DMS153 (cell line): ENCODE results near the gene LRIG1.
A peak's percentile ranks its signal among the peaks of the same experiment; 100 is the strongest.
"Not testable (repeated sequence)": the region's sequence is repeated elsewhere in the genome, so short reads cannot be mapped to it uniquely, and the experiment has no call there.

Source experiments
- DNase-seq: peaks from one replicate; lab custom pipeline; 2025; lab: John Stamatoyannopoulos, UW

LRIG1 gene

DNA sequence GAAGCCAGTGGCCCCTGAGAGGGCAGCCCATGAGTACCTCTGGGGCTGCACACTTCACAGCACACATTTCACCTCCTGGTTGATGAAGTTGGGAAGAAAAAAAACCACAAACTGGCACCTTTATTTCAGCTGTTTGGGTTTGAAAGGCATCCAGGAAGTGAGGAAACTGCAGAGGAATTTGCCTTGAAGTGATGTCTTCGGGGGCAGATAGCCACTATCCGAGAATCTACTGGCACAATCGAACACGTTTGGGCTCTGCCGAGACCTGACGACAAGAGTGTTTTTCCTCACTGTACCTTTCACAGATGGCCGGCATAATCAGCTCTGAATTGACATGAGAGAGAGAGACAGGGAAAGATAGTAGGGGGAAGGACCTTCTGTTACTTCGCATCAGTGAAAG is 59.7 kb downstream of the LRIG1 start:
- DNase-seq: no peak

DNA sequence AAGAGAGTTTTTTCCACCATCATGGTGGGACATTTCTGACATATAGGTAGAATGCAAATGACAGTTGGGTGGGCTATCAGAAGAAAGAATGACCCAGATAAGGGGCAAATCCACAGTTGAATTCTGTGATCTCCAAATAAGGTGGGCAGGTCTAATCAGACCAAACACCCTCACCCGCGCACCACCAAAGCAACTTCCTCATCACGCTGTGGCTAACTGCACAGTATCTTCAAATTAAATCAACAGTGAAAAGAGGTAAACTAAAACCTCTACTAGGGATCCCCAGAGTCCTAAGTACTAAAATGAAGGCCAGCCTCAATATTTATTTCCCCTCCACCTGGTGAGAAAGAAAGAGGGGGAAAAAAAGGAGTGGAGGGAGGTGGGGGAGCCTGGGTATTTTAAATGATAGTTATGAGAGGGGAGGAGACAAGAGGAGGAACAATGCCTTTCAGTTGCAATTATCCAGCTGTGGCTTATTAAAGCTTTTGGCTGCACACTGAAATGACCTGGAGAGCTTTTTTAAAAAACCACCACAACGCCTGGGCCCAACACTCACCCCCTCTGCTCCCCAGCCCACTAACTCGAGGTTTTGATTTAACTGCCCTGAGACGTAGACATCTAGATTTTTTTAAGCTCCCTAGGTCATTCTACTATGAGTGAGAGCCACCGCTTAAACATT is 61.0 kb downstream of the LRIG1 start:
- no peak for DNase-seq

- DNase-seq: no peak
Measured at GRCh38 chr3:66438046-66438445, 62.8 kb downstream of the LRIG1 start.

DNA sequence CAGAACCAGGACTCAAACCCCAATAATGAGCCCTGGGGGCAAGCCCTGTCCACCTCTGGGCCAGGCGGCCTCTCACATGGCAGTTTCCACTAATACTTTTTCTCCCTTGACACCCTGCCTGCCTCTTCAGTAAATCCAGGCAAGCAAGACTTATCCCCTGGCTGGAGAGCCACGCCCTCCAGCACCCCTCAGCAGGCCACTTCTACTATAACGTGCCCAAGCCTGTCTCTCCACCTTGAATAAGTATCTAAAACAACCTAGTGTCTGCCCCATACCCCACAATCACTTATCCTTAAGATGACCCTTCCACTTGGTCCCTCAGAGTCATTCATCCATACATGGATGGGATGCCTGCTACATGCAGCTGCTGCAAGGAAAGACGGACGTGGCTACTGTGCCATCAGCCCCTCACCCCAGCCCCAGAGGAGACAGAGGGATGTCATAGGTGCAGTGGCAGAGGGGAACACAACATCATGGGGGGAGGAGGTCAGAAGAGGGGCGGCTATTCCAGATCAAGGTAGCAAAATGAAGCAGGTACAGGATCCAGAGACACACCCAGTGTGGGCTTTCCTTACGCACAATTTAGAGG is 63.4 kb downstream of the LRIG1 start:
- DNase-seq: no peak

DNA sequence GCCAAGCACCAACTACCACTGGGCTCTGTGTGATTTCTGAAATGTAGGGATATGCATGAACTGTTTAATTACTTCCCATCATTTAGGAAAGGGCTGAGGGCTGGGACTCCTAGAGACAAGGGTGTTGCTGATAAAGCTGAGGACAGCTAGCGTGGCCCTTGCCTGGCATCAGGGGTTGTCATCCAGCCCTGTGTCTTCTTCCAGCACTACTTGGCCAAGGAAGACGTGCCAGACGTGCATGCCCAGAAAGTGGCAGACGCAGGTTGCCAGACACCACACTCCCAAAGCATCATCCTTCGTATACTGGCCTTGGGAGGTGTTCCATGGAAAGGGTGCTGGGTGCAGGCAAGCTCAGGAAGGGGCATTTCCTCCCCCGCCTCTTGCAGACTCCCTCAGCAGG is 64.8 kb downstream of the LRIG1 start:
- no peak for DNase-seq

GRCh38 chr3:66434726-66435125 is 66.1 kb downstream of the LRIG1 start:
- DNase-seq: no peak

DNA sequence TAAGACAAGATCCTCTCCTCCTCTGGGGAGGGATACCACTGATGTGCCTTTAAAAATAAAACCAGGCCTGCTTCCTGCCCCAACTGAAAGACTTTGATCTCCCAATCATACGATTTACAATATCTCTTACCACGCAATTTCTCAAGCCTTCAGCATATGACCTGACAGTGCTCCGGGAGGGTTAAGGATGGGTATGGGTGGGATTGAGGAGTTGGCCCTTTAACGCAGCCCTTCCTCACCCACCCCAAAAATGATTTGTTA is 67.4 kb downstream of the LRIG1 start:
- DNase-seq: no peak

GRCh38 chr3:66432767-66433521 is 67.9 kb downstream of the LRIG1 start:
- no peak for DNase-seq

- DNase-seq: no peak
Measured at GRCh38 chr3:66432041-66432766, 68.6 kb downstream of the LRIG1 start.

DNA sequence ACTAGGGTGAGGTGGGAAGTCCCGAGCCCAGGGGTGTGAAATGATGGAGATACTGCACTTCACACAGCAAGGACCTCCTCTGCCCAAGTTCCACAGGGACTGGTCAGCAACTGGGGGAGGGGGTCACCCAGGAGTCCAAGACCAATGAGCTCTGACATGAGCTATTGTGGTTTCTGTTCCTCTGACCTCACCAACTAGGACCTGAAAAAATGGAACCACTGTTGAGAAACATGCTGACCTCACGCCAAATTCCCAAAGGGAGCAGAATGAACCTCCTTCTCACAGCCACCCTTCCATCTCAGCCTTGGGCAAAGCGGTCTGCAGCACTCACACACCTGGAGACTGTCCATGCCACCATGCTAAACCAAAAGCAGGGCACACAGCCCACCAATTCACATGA is 69.3 kb downstream of the LRIG1 start:
- DNase-seq: no peak

DNA sequence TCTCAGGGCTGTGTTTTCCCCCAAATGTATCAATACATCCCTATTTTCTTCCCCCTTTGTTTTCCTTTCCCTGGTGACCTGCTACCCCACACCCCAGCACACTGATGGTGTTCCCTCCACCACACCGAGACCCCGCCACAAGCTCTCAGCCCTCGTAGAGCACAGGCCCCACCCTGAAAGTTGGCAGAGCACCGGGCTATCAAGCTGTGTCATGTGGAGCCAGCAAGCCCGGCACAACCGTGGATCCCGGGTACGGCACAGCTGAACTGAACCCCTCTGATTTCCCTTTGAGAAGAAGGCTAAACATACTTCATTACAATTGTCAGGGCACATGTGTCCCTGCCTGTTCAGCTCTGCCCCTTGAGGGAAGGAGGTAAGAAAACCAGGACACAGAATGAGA is 69.9 kb downstream of the LRIG1 start:
- no peak for DNase-seq

- DNase-seq: peak; percentile 88
Measured at GRCh38 chr3:66428733-66429132, 72.1 kb downstream of the LRIG1 start.

DNA sequence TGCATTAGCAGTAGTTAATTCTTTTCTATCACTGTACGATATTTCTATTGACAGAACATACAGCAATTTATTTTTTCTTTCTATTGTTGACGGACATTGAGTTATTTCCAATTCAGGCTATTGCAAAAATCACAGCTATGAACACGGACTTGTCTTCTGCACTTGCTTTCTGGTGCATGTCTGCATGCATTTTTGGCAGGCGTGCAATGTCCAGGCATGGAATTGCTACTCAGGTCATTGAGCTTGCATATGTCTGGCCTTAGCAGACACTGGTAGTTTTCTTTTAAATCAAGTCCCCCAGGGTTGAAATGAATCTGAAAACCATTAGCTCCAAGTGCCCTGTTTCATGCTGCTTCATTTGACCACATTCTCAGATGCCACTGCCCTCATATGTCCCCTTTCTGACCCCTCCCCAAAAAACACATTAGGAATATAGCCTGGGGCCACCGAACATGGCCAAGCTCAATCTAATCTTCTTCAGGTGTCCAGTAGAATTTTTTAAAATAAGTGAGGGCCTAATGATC is 72.8 kb downstream of the LRIG1 start:
- DNase-seq: no peak

DNA sequence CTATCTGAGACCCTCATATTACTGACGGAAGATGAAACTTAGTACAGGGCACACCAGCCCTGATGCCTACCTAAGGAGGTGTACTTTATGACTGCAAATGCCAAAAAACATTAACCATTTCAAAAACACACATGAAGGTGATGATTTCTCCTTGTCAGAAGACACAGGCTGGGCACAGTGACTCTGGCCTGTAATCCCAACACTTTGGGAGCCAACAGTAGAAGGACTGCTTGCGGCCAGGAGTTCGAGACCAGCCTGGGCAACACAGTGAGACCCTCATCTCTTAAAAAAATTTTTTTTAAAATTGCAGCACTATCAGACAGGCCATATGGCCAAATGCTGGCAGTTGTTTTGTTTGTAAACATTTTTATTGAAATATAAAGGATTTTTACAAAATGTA is 73.5 kb downstream of the LRIG1 start:
- no peak for DNase-seq

GRCh38 chr3:66426135-66426534 is 74.7 kb downstream of the LRIG1 start:
- DNase-seq: no peak

- no peak for DNase-seq
Measured at GRCh38 chr3:66425576-66426114, 75.2 kb downstream of the LRIG1 start.

DNA sequence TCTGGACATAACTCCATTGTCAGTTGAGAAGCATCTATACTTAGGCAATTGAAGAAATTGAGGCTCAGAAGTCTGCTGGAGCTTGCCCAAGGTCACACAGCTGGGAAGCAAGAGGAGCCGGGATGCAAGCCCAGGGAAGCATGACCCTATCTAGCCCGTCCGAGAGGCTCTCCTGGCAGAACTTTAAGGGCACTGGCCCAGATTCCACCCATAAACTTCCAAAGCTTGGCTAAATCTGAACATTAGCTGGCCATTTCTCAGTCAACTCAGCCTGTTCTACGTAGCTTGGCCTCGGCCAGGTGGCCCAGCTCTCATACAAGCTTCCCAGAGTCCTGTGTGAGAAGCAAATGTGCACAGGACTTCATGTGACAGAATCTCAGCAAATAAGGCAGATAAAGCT is 75.8 kb downstream of the LRIG1 start:
- no peak for DNase-seq

GRCh38 chr3:66423791-66424190 is 77.0 kb downstream of the LRIG1 start:
- no peak for DNase-seq

- DNase-seq: not testable (repeated sequence)
Measured at GRCh38 chr3:66421893-66422292, 78.9 kb downstream of the LRIG1 start.

- DNase-seq: not testable (repeated sequence)
Measured at GRCh38 chr3:66421144-66421543, 79.7 kb downstream of the LRIG1 start.

DNA sequence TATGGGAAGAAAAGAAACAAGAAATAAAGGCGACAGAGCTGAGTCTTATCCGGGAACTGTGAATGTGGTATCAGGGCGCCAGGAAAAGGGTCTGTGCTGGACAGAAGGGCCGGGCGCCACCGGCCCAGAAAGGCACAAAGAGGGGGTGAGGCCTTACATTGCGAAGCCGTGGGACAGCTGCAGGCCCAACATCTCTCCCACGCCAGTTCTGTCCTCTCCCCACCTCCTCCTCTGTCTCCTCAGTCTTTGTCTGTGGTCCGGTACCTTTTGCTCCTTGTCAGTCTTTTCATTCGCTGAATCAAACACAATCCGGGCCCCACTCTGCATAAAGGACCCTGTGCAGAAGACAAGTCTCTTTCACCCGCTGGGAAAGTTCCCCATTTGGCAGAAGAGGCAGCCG is 81.8 kb downstream of the LRIG1 start:
- DNase-seq: no peak

GRCh38 chr3:66418475-66418931 is 82.3 kb downstream of the LRIG1 start:
- DNase-seq: peak; percentile 14
